Stimulated activated CD8-positive, alpha-beta memory T cell treated with anti-CD3 and anti-CD28 coated beads, Interleukin-7, amount 100 ng/mL, for 1 hour (primary cell): ENCODE measurements around the gene SLC52A3.
"Not testable (repeated sequence)": the region's sequence is repeated elsewhere in the genome, so short reads cannot be mapped to it uniquely, and the experiment has no call there.

Experiments
- DNase-seq, 2 donors: peaks; one replicate each; pipeline ENCODE4 v3.0.0-alpha.2; 2020; ENCODE audit warnings: low read depth in 2 of 2

Gene SLC52A3

DNA sequence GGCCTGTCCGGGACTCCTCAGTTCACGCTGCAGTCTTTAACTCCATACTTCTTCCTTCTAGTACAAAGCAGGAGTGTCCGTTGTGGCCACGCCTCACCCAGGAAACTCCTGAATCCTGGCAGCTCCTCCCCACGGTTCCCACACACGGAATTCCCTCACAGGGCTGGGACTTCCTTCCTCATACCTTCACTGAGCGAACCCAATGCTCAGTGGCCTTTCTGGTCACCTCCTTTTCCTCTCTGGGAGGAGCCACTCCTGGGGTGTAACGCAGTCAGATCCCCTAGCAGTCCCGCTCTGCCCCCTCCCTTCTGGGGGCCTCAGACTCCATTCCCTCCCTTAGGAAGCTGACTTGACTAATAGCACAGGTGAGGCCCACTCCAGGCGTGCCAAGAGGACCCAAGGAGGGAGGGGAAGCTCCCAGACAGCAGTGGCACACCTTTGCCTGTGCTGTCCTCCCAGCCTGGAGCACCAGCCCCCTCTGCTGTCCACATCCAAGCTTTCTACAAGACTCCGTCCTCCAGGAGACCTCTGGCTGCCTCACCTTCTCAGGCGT is at the start of gene SLC52A3:
TSS of gene SLC52A3 (minus strand) at position 75 of the 553 bp plus-strand sequence. CDS start 2,726 bp downstream, outside the sequence.
- no peak for DNase-seq

DNA sequence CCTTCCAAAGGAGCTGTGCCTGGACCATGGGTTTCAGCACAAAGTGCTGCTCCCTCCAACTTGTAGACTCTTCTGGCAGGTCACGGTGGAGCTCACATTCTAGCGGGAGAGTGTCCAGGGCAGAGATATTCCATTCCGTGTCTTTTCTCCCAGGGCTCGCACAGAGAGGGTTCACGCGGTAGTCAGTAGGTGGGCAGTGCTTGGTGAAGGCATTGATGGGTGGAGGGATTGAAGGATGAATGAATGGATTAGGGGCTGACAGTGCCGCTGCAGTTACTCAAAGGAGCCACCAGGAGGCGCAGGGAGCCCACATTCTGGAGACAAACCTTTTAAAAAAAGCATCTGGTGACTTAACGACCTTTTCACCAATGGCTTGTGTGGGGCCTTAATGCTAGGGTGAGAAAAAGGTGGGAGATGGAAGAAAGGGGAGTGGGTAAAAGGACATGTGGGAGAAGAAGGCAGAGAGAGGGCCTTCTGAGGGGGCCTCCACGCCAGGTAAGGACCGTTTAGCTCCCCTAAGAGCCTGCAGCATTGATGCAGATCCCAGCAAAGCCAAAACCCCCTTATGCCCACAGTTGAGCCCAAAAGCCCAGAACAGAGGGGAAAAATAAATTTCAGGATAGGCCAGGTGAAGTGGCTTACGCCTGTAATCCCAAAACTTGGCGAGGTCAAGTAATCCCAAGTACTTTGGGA is 47.8 kb upstream of the SLC52A3 start:
- peak; percentile 41 to 52 for DNase-seq

DNA sequence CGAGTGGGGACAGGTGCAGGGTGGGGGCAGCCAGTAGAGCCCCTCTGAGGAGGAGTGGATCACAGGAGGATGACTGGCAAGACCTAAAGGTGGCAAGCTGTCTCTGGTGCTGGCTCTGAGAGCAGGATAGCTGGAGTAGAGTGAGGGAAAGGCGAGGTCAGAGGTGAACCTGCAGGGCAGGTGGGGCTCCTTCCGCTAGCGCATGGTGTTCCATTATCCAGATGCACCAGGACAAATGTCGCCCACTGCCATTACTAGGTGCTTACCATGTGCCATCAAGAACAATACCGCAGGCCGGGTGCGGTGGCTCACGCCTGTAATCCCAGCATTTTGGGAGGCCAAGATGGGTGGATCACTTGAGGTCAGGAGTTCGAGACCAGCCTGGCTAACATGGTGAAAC is 46.9 kb upstream of the SLC52A3 start:
- DNase-seq = no peak

DNA sequence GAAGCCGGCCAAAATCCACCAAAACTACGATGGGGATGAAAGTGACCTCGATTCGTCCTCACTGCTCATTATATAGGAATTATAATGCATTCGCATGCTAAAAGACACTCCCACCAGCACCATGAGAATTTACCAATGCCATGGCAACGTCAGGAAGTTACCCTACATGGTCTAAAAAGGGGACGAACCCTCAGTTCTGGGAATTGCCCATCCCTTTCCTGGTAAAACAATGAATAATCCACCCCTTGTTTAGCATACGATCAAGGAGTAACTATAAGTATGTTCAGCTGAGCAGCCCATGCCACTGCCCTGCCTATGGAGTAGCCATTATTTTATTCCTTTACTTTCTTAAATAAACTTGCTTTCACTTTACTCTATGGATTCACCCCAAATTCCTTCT is 45.1 kb upstream of the SLC52A3 start:
- no peak for DNase-seq

DNA sequence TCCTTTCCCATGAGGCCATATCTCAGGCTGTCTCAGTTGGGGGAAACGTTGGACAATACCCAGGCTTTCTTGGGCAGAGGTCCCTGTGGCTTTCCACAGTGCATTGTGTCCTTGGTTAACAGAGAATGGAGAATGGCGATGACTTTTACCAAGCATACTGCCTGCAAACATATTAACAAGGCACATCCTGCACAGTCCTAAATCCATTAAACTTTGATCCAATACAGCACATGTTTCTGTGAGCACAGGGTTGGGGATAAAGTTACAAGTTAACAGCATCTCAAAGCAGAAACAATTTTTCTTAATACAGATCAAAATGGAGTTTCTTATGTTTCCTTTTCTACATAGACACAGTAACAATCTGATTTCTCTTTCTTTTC is 44.1 kb upstream of the SLC52A3 start:
- DNase-seq = not testable (repeated sequence)

DNA sequence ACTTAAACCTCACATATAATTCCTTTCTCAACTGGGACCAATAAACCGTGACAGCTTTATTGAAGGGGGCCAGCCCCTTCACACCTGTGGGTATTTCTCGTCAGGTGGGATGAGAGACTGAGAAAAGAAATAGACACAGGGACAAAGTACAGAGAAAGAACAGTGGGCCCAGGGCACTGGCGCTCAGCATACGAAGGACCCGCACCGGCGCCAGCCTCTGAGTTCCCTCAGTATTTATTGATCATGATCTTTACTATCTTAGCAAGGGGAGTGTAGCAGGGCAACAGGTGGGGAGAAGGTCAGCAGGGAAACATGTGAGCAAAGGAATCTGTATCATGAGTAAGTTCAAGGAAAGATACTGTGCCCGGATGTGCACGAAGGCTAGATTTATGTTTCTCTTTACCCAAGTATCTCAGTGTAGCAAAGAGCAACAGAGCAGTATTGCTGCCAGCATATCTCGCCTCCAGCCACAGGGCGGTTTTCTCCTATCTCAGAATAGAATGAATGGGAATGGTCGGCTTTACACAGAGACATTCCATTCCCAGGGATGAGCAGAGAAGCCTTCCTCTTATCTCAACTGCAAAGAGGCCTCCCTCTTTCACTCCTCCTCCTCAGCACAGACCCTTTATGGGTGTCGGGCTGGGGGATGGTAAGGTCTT is 43.6 kb upstream of the SLC52A3 start:
- not testable (repeated sequence) for DNase-seq

DNA sequence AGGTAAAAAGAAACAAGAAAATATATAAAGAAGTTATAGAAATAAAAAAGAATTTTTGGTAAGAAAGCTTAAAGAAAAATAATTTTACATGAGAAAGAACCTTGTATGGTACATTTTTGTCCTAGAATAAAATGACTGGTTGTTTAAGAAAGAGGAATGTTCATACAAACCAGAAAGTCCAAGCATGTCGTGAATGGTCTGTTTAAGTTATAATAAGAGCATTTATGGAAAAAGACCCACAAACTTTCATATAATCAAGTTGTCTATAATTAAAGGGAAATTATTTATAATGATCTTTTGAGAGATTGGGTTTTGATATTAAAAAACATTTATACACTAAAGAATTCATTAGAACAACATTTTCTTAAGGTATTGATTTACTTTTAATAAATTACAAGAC is 37.4 kb upstream of the SLC52A3 start:
- DNase-seq = no peak

DNA sequence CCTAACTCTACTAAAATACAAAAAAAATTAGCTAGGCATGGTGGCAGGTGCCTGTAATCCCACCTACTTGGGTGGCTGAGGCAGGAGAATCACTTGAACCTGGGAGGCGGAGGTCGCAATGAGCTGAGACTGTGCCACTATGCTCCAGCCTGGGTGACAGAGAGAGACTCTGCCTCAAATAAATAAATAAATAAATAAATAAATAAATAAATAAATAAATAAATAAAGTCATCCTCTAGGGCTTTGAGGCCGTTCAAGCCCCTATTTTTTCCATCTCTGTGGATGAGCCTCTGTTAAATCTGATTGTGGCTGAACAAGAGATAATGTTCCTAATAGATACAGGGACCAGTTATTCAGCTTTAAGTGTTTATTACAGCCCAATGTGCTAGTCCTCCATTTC is 33.4 kb upstream of the SLC52A3 start:
- DNase-seq = no peak

DNA sequence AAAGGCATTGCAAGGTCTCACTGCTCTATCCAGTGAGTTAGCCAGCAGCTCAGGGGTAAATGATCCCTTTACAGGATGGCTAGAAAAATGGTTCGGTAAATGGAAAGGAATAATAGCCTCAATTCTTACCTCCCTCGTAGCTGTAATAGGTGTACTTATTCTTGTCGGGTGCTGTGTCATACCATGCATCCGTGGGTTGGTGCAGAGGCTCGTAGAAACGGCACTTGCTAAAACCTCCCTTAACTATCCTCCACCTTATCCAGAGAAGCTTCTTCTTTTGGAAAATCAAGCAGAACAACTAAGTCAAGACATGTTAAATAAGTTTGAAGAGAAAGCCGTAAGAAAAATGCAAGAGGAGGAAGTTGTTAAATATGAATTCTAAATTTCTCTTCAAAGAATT is 31.7 kb upstream of the SLC52A3 start:
- not testable (repeated sequence) for DNase-seq

DNA sequence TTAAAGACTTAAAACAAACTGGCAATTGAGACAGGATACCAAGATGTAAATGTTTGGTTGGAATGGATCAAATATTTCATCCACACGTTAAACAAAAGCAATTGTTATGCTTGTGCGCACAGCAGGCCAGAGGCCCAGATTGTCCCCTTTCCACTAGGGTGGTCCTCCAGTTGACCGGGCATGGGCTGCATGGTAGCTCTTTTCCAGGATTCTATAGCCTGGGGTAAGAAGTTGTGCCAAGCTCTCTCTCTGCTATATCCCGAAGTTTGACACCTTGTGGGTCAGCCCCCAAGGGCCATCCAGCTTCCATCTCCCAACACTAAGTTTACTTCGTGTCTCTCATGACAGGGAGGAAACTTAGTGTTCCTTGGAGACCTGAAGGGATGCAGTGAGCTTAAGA is 30.4 kb upstream of the SLC52A3 start:
- not testable (repeated sequence) for DNase-seq

DNA sequence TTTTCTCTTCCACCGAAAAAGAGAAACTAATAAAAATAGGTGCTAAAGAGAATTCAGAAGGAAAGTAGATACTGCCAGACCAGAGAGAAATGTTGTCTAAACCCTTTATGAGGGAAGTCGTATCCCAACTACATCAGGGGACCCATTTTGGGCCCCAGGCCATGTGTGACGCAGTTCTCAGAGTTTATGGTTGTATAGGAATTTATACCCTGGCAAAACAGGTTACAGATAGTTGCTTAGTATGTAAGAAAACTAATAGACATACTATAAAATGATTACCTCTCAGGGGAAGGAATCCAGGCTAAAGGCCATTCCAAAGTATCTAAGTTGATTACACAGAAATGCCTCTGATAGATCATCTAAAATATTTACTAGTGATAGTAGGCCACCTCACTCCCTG is 28.6 kb upstream of the SLC52A3 start:
- DNase-seq = no peak

DNA sequence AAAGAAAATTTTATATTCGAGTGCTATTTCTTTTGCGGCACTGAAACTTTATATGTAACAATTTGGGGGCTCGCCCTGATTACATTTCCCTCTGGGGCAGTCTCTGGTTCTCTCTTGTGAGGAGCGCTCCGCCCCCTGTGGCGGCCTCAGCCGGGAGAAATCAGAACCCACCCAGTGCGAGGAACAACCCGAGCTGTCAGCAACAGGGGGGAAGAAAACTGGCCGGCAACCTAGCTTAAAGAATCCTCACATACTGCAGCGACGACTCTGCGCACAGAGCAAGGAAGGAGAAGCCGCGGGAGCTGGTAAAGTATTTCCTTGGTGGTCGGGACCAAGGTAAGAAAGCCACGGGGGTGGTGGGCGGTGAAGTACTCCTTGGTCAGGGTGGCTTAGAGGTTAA is 23.9 kb upstream of the SLC52A3 start:
- no peak for DNase-seq

DNA sequence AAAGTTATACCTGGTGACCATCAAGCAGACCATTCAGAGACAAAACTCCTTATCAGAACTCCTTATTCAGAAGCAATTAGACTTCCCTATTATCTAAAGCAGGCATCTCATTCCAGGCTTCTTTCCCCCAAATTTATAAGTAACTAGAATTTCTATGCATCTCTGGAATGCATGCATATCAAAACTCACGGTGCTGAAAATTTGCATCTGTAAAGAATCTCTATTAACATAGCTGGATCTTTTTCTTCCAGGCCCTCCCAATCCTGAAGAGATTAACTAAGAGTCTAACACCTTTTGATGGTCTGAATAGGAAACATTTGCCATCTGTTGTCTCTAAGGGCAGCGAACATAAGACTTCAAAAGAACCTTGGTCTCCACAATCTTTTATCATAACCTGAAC is 22.8 kb upstream of the SLC52A3 start:
- DNase-seq = no peak

DNA sequence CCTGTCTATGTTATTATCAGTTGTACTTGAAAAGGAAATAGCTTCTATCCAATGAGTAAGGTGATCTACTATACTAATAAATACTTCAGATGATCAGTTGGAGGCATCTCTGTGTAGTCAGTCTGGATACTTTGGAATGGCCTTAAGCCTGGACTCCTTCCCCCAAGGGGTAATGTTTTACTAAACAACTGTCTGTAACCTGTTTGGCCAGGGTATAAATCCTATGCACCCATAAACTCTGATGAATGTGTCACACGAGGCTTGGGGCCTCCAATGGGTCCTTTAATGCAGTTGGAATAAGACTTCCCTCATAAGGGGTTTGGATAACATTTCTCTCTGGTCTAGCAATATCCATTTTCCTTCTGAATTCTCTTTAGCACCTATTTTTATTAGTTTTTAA is 19.5 kb upstream of the SLC52A3 start:
- DNase-seq = no peak

DNA sequence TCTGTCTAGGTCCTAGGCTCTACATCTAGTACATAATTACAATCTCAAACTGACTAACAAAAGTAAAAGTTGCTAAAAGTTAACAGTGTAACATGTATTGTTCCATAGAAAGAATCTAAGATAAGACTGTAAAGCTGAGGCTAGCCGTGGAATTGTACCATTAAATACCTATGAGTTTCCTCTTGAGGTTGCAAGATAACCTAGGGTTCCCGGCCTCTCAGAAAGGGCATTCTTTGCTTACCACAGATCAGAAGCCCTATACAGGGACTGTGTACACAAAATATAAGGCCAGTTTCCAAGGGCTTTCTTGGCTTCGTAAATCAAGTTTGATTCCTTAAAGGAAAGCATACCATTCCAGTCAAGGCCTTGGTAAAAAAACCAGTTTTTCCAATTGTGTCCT is 11.5 kb upstream of the SLC52A3 start:
- no peak for DNase-seq

DNA sequence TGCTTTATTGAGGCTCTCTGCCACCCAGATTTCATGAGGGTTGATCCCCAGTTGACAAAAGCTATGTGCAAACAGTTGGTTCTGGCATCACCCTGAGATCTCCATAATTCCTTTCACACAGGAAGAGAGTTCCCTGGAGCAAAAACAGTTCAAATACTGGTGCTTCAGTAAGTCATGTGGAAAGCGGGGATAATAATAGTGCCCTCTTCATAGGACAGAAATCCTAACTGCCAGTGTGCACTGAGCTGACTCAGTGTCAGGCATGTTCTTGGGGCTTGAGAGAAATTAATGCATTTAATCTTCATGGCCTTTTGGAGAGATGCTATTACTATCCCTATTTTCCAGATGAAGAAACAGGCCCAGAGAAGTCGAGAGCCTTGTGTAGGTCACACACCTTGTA is 7.9 kb upstream of the SLC52A3 start:
- no peak for DNase-seq

DNA sequence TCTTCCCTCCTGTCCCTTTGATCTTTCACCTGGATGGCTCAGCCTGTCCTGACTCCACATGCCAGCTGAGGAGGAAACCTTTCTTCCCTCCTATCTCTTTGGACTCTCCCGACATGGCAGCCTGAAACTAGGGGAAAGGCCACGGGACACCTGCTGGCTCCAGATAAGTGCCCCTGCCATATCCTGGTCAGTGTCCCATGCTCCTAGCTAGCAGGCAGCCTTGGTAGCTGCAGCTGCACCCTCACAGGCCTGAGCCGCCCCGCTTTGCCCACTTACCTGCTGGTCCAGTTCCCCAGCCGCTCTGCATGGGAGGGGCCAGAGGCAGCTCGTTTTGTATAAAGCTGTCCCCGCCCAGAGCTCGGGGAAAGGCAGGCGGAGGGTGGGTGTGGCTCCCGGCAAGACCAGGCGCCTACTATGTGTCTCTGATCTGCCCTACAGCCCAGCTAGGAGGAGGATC is 7.4 kb upstream of the SLC52A3 start:
- no peak for DNase-seq

DNA sequence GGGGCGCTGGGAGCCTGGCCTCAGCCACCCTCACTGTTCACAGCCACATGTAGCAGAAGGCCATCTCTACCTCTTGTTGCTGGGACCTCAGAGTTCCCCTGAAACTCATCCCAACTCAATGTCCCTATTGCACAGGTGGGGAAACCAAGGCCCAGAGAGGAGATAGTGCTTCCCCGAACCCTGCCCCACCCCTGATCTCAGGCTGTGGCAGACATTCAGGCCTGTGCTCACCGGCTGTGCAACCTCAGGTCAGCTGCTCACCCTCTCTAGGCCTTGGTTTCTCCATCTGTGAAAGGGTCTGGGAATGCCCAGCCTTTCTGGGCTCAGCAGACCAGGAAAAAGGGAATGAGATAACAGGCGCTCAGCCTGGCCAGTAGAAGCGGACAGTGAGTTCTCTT is 6.4 kb upstream of the SLC52A3 start:
- no peak for DNase-seq

DNA sequence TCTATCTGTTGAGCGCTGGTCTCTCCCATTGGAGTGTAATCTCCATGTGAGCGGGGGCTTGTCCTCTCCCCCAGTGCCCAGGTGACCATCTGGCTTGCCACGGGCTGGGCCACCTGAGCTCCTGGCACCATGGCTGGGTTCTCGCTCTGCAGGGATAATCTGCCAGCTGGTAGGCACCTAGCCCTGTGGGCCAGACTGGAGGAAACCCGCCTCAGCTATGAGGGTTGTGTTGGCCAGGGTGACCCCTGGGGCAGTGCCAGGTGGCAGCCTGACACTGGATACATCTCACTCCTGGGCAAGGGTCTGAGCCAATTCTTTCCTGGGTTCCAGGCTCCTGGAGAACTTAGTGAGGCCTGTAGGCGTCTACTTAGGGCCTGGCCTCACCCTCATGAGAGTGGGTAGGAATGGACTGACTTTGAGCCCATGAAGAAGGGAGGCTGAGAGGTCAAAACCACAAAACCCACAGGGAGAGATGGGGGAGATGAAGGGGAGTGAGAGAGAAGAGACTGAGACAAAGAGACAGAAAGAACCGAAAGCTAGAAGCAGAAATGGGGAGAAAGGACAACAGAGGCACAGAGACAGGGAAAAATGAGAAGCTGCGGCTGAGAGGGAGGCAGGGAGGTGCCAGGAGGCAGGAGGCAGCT is 5.8 kb upstream of the SLC52A3 start:
- DNase-seq = no peak

DNA sequence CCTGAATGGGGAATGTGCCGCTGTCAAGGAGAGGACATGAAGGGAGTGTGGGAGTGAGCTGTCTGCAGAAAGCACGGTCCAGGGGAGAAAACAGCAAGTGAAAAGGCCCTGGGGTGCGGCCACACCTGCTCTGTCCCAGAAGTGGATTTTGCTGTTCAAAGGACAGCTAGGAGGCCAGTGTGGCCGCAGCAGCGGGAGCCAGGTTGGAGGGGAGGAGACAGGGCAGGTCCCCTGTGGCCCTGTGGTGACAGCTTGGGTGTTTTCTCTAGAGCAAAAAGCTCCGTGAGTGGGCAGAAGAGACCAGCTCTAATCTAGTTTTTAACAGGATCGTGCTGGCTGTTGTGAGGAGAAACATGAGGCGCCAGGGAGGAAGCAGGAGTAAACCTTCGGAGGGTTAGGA is 4.5 kb upstream of the SLC52A3 start:
- no peak for DNase-seq

DNA sequence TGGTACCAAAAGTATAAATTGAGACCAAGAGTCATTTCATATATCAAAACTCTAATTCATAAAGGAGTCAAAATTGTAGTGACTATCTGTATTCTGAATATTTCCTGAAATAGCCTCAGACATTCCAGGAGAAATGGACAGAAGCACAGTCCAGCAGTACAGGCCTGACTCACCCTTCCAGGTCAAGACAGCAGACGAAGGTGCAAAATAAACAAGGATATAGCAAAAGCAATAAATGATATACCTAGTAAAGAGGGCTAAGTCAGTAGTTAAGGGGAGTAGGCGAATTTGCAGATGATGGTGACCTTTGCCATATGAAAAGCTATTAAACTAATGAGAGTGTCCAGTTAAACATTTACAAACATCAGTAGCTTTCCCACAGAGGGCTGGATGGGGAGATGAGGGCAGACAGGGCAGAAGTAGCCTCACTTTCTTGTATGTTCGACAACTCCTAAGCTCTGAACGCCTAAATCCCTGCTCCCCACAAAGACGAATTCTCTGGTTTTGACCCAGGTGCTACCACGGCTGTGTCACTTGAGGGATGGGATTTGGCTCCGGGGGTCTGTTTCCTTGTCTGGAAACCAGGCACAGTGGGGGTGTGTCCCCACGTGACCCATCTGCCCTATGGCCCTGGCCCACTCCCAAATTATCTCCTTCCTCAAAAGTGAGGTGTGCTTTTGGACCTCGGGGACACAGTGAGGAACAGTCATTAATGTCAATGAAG is 3.6 kb upstream of the SLC52A3 start:
- no peak for DNase-seq

DNA sequence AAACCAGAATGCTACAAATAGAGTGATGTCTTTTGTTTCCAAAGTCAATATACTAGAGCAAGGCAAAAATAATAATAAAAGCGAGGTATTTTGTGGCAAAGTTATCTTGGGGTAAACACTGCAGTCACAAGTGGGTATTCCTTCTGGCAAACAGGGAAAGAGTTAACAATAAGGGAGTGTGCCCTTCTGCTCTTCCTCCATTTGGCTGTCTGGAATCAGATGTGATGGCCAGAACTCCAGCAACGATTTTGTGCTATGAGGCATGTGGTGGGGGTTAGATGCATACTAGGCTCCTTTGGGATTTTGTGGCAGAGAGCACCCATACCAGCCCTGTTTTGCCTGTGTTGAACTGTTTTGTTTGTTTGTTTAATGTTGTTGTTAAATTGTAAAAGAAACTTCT is 2.4 kb upstream of the SLC52A3 start:
- DNase-seq = no peak
